CD8-positive, alpha-beta memory T cell (primary cell): ENCODE data around the gene CYP4F22. TPM values are rescaled to one million over a fixed set of nuclear protein-coding genes. Genes with fewer than 3 reads are reported as not detected.
"Not testable (repeated sequence)": the region's sequence is repeated elsewhere in the genome, so short reads cannot be mapped to it uniquely, and the experiment has no call there.

Experiments
- CTCF ChIA-PET: fragments of 350-600 bp; sonication (Branson Sonifier 250); formaldehyde crosslinking; loops from one replicate; lab custom pipeline; 2021; ENCODE audit warnings: antibody characterized with exemption; lab: Charles Lee
- POLR2A ChIA-PET: fragments of 350-600 bp; sonication (Branson Sonifier 250); formaldehyde crosslinking; loops from one replicate; lab custom pipeline; 2021; ENCODE audit warnings: antibody characterized with exemption; lab: Charles Lee
- DNase-seq, 5 donors: peaks; one replicate each; pipeline versions ENCODE4 v3.0.0 to v3.0.0-alpha.2; 2020 to 2022; ENCODE audit warnings: mixed read lengths in 1 of 5
- H3K27ac ChIP-seq: one replicate; pipeline ENCODE4 v1.7.0; 2013; ENCODE audit warnings: low read depth, mild to moderate bottlenecking, low read length, moderate library complexity
- H3K27me3 ChIP-seq: 2 replicates; pipeline ENCODE4 v1.7.0; 2013; ENCODE audit warnings: low read length, mild to moderate bottlenecking; ENCODE audit not compliant: insufficient read depth, poor library complexity, severe bottlenecking
- H3K36me3 ChIP-seq: 2 replicates; pipeline ENCODE4 v1.7.0; 2013; ENCODE audit warnings: mild to moderate bottlenecking, low read length, moderate library complexity; ENCODE audit not compliant: insufficient read depth
- H3K4me1 ChIP-seq: 2 replicates; pipeline ENCODE4 v1.7.0; 2013; ENCODE audit warnings: mild to moderate bottlenecking, low read length, moderate library complexity; ENCODE audit not compliant: insufficient read depth
- H3K4me3 ChIP-seq: 2 replicates; pipeline ENCODE4 v1.7.0; 2013; ENCODE audit warnings: mild to moderate bottlenecking, low read length
- H3K9me3 ChIP-seq: 2 replicates; pipeline ENCODE4 v1.7.0; 2013; ENCODE audit warnings: mild to moderate bottlenecking, low read length
- H3K27ac Mint-ChIP-seq, 8 donors: one replicate each; pipeline ENCODE4 v1.8.0; 2020 to 2021; ENCODE audit warnings: mixed read lengths in 8 of 8, mild to moderate bottlenecking in 6 of 8, inconsistent platforms in 3 of 8, moderate library complexity in 3 of 8
- H3K27me3 Mint-ChIP-seq, 2 donors: one replicate each; pipeline ENCODE4 v1.8.0; 2020 to 2021; ENCODE audit warnings: mixed read lengths in 2 of 2, mild to moderate bottlenecking in 1 of 2, moderate library complexity in 1 of 2
- H3K36me3 Mint-ChIP-seq, 3 donors: one replicate each; pipeline ENCODE4 v1.8.0; 2020 to 2021; ENCODE audit warnings: mixed read lengths in 3 of 3, inconsistent platforms in 1 of 3, mild to moderate bottlenecking in 1 of 3
- H3K4me1 Mint-ChIP-seq, 3 donors: one replicate each; pipeline ENCODE4 v1.8.0; 2020 to 2021; ENCODE audit warnings: mixed read lengths in 3 of 3, inconsistent platforms in 1 of 3, mild to moderate bottlenecking in 1 of 3
- H3K4me3 Mint-ChIP-seq, 7 donors: one replicate each; pipeline ENCODE4 v1.8.0; 2020 to 2021; ENCODE audit warnings: mixed read lengths in 7 of 7, mild to moderate bottlenecking in 6 of 7, moderate library complexity in 4 of 7, inconsistent platforms in 2 of 7
- H3K9me3 Mint-ChIP-seq, 5 donors: one replicate each; pipeline ENCODE4 v1.8.0; 2020 to 2022; ENCODE audit warnings: mixed read lengths in 5 of 5, mild to moderate bottlenecking in 3 of 5, moderate library complexity in 2 of 5, inconsistent platforms in 1 of 5
- polyA plus RNA-seq: library from polyadenylated mRNA; unstranded; fragments of 300-500 nt; fragmentation: Illumina TruSeq; gene quantifications from one replicate; pipeline ENCODE4 v1.2.3, GENCODE V29; 2021
- total RNA-seq, 2 experiments: library from RNA; stranded (reverse); gene quantifications; one replicate each; pipeline ENCODE4 v1.2.3, GENCODE V29; 2021

CYP4F22 gene
- total and polyA plus RNA-seq, 3 experiments from 2014 or later = 0.71 to 5.1 (median 0.79) TPM

- DNase-seq = no peak
- CTCF ChIA-PET = interaction anchor here (1.8 kb wide), 1 partner anchor 114 kb away, joined by 8 read pairs; the partner anchor contains the start of gene AKAP8L
- POLR2A ChIA-PET = no interaction called here
- Histone ChIP-seq H3K27ac (no peak overlapping the region), H3K36me3 (no peaks in the 10 kb centered on the region), H3K4me1 (peaks cover 8% of the 10 kb centered on the region), H3K4me3 (no peak overlapping the region), H3K9me3 (no peaks in the 10 kb centered on the region), H3K27me3 (no peaks in the 10 kb centered on the region)
- Mint-ChIP-seq H3K27me3 (peaks cover 1 to 5% of the 10 kb centered on the region in 2 donors), H3K36me3 (peaks cover 5 to 25% (median 6%) of the 10 kb centered on the region in 3 donors), H3K9me3 (no peaks in the 10 kb centered on the region), H3K4me3 (no peak overlapping the region), H3K27ac (peak overlapping the region in 3 of 8 donors; percentile 34 to 91 (median 44)), H3K4me1 (peaks cover 7 to 10% (median 9%) of the 10 kb centered on the region in 3 donors)
Observed at GRCh38 chr19:15532779-15533521, 24.6 kb downstream of the CYP4F22 start.

DNA sequence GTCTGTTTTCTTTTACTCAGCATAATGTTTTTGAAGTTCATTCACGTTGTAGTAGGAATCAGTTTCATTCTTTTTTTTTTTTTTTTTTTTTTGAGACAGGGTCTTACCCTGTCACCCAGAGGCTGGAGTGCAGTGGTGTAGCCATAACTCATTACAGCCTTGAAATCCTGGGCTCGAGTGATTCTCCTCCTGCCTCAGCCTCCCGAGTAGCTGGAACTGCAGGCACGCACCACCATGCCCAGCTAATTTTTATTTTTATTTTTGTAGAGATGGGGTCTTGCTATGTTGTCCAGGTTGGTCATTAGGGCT is 25.2 kb downstream of the CYP4F22 start:
- H3K4me1 ChIP-seq, H3K4me1 Mint-ChIP-seq, H3K27me3 ChIP-seq, H3K27ac ChIP-seq, H3K4me3 ChIP-seq, H3K9me3 Mint-ChIP-seq, H3K36me3 ChIP-seq, POLR2A ChIA-PET, H3K4me3 Mint-ChIP-seq, DNase-seq, H3K27me3 Mint-ChIP-seq, H3K9me3 ChIP-seq: not testable (repeated sequence)
- CTCF ChIA-PET = interaction anchor here (1.8 kb wide), 1 partner anchor 114 kb away, joined by 8 read pairs; the partner anchor contains the start of gene AKAP8L
- H3K36me3 Mint-ChIP-seq = peaks cover 6 to 30% (median 9%) of the 10 kb centered on the region in 3 donors
- peak overlapping the region in 2 of 8 donors; percentile 44 to 56 for H3K27ac Mint-ChIP-seq

DNA sequence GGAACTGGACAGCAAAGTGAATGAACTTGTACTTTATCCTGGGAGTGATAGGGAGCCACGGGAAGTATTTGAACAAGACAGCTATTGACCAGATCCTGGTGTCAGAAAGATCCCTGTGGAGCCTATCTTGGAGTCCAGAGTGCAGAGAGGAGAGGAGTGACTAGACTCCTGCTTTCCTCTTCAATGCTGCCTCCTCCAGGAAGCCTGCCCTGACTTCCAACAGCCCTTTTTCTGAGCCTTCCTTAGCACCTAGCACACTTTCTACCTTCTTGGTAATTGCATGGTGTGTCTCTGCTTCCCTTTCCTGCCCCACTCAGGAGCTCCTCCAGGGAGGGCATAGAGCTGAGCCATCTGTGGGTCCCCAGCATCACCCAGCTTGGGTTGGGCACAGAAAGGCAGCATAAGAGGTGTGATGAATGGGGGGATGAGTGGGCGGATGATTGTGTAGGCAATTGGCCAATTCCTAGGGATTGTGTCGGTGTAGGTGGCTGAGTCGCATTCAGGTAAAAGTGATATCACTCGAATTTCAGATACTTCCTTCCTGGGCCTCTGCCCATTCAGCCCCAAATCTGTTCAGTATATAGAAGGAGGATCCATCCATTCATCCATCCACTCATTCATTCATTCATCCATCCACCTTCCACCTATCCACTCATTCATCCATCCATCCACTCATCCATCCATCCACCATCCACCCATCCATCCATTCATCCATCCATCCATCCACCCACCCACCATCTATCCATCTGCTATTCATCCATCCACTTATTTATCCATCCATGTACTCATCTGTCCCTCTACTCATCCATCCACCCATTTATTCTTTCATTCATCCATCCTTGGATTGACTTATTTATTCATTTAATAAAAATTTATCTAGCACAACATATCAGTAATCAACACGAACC is 26.9 kb downstream of the CYP4F22 start:
- Histone ChIP-seq H3K27me3 (no peaks in the 10 kb centered on the region), H3K4me3 (no peak overlapping the region), H3K9me3 (no peaks in the 10 kb centered on the region), H3K36me3 (no peaks in the 10 kb centered on the region), H3K27ac (no peak overlapping the region), H3K4me1 (peaks cover 8% of the 10 kb centered on the region)
- Mint-ChIP-seq H3K4me1 (peaks cover 7 to 10% (median 9%) of the 10 kb centered on the region in 3 donors), H3K9me3 (no peaks in the 10 kb centered on the region), H3K36me3 (peaks cover 6 to 28% (median 11%) of the 10 kb centered on the region in 3 donors), H3K27me3 (peaks cover 1 to 5% of the 10 kb centered on the region in 2 donors), H3K4me3 (no peak overlapping the region), H3K27ac (peak overlapping the region in 2 of 8 donors; percentile 39 to 72)
- ChIA-PET POLR2A (no interaction called here), CTCF (no interaction called here)
- no peak for DNase-seq

DNA sequence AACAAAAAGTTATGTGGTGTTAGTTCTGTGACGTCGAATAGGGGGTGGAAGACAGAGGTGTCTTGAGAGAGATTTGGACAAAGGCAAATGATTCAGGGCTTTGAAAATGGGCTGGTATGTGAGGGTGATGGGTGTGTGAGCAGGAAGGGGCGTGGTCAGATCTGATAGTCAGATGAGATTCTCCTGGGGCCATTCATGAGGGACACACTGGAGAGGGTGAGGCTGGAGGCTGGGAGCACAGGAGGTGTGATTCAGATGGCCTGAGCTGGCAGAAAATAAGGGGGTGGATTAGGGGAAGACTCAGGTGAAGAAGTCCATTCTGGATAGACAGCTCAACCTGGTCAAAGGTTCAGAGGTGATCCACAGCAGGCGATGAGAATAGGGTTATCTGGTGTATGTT is 28.0 kb downstream of the CYP4F22 start:
- Histone ChIP-seq H3K9me3 (no peaks in the 10 kb centered on the region), H3K27ac (no peak overlapping the region), H3K36me3 (no peaks in the 10 kb centered on the region), H3K27me3 (no peaks in the 10 kb centered on the region), H3K4me3 (no peak overlapping the region), H3K4me1 (peaks cover 8% of the 10 kb centered on the region)
- POLR2A ChIA-PET = no interaction called here
- Mint-ChIP-seq H3K4me3 (no peak overlapping the region), H3K36me3 (peaks cover 4 to 24% (median 10%) of the 10 kb centered on the region in 3 donors), H3K9me3 (no peaks in the 10 kb centered on the region), H3K27me3 (peaks cover 1 to 5% of the 10 kb centered on the region in 2 donors), H3K4me1 (peaks cover 7 to 10% (median 9%) of the 10 kb centered on the region in 3 donors), H3K27ac (peak overlapping the region in 2 of 8 donors; percentile 4 to 52)
- CTCF ChIA-PET = no interaction called here
- DNase-seq = no peak

- Histone ChIP-seq H3K4me1 (no peaks in the 10 kb centered on the region), H3K9me3 (no peaks in the 10 kb centered on the region), H3K27ac (no peak overlapping the region), H3K27me3 (no peaks in the 10 kb centered on the region), H3K4me3 (no peak overlapping the region), H3K36me3 (no peaks in the 10 kb centered on the region)
- peaks cover 4 to 24% (median 10%) of the 10 kb centered on the region in 3 donors for H3K36me3 Mint-ChIP-seq
- ChIA-PET POLR2A (no interaction called here), CTCF (no interaction called here)
- no peak overlapping the region for H3K4me3 Mint-ChIP-seq
- no peaks in the 10 kb centered on the region for H3K9me3 Mint-ChIP-seq
- peaks cover 0 to 1% (median 0%) of the 10 kb centered on the region in 3 donors for H3K4me1 Mint-ChIP-seq
- H3K27me3 Mint-ChIP-seq = peaks cover 0 to 5% of the 10 kb centered on the region in 2 donors
- no peak overlapping the region for H3K27ac Mint-ChIP-seq
- DNase-seq = no peak
Observed at GRCh38 chr19:15538774-15539173, 30.4 kb downstream of the CYP4F22 start.

DNA sequence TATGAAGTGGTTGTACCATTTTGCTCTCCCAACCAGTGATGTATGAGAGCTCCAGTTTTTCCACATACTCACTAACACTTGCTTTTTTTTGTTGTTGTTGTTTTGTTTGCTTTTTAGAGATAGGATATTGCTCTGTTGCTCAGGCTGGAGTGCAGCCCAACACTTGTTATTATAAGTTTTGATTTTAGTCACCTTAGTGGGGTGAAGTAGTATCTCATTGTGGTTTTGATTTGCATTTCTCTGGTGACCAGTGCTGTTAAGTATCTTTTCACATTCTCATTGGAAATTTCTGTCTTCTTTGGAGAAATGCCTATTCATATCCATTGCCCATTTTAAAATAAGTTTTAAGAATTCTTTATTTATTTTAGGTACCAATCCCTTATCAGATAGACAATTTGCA is 31.3 kb downstream of the CYP4F22 start:
- Mint-ChIP-seq H3K4me1 (peaks cover 0 to 1% (median 0%) of the 10 kb centered on the region in 3 donors), H3K27me3 (peaks cover 0 to 5% of the 10 kb centered on the region in 2 donors), H3K9me3 (no peaks in the 10 kb centered on the region), H3K36me3 (peaks cover 4 to 24% (median 10%) of the 10 kb centered on the region in 3 donors), H3K27ac (peak overlapping the region in 1 of 8 donors; percentile 64), H3K4me3 (no peak overlapping the region)
- Histone ChIP-seq H3K4me1 (no peaks in the 10 kb centered on the region), H3K27me3 (no peaks in the 10 kb centered on the region), H3K27ac (no peak overlapping the region), H3K36me3 (no peaks in the 10 kb centered on the region), H3K4me3 (no peak overlapping the region), H3K9me3 (no peaks in the 10 kb centered on the region)
- CTCF ChIA-PET = no interaction called here
- POLR2A ChIA-PET = no interaction called here
- no peak for DNase-seq

DNA sequence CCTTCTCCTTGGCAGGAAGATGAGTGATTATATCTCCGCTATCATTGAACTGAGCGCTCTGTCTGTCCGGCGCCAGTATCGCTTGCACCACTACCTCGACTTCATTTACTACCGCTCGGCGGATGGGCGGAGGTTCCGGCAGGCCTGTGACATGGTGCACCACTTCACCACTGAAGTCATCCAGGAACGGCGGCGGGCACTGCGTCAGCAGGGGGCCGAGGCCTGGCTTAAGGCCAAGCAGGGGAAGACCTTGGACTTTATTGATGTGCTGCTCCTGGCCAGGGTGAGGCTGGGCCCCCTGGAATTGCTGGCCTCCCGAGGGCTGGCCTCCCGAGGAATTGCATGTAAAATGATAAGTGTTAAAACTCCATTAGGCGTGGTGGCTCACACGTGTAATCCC is 32.1 kb downstream of the CYP4F22 start:
- Mint-ChIP-seq H3K4me1 (peaks cover 0 to 1% (median 0%) of the 10 kb centered on the region in 3 donors), H3K9me3 (no peaks in the 10 kb centered on the region), H3K27me3 (peaks cover 0 to 5% of the 10 kb centered on the region in 2 donors), H3K4me3 (no peak overlapping the region), H3K27ac (no peak overlapping the region), H3K36me3 (peaks cover 4 to 23% (median 10%) of the 10 kb centered on the region in 3 donors)
- Histone ChIP-seq H3K4me1 (no peaks in the 10 kb centered on the region), H3K27me3 (no peaks in the 10 kb centered on the region), H3K9me3 (no peaks in the 10 kb centered on the region), H3K36me3 (no peaks in the 10 kb centered on the region), H3K27ac (no peak overlapping the region), H3K4me3 (no peak overlapping the region)
- POLR2A ChIA-PET = no interaction called here
- DNase-seq = no peak
- CTCF ChIA-PET = no interaction called here

- POLR2A ChIA-PET = no interaction called here
Observed at GRCh38 chr19:15544283-15544682, 36.0 kb downstream of the CYP4F22 start.

More at GRCh38 chr19:15544283-15544682, 36.0 kb downstream of the CYP4F22 start:
- Histone ChIP-seq H3K9me3 (no peaks in the 10 kb centered on the region), H3K4me1 (no peaks in the 10 kb centered on the region), H3K27ac (no peak overlapping the region), H3K36me3 (no peaks in the 10 kb centered on the region), H3K4me3 (no peak overlapping the region), H3K27me3 (no peaks in the 10 kb centered on the region)
- Mint-ChIP-seq H3K4me3 (no peak overlapping the region), H3K9me3 (no peaks in the 10 kb centered on the region), H3K27me3 (no peaks in the 10 kb centered on the region), H3K36me3 (peaks cover 0 to 7% (median 2%) of the 10 kb centered on the region in 3 donors), H3K27ac (peak overlapping the region in 1 of 8 donors; percentile 38), H3K4me1 (no peaks in the 10 kb centered on the region)
- CTCF ChIA-PET = interaction anchor here (1.6 to 1.8 kb wide), 2 partner anchors 11 to 125 kb away, joined by 6 to 11 read pairs; partner anchors contain the start of gene AKAP8L
- no peak for DNase-seq
